HCT116 (cell line): ENCODE data around the gene SUDS3. TPM values are rescaled to one million over a fixed set of nuclear protein-coding genes. Genes with fewer than 3 reads are reported as not detected.

Source experiments
- ATAC-seq: fragments of 200-7000 bp; cut with Tn5 transposase; 2 replicates; pipeline ENCODE4 v1.9.1; 2020; ENCODE audit warnings: mild to moderate bottlenecking, moderate library complexity
- BruUV-seq: library from RNA; stranded (reverse); fragments of 400-500 nt; replicated peaks from 2 replicates; lab custom pipeline; 2021; lab: Mats Ljungman, UMichigan
- CTCF ChIA-PET: fragments of 300-600 bp; sonication (Branson Sonifier 250); formaldehyde crosslinking; loops from one replicate; lab custom pipeline; 2021; ENCODE audit warnings: antibody characterized with exemption; lab: Charles Lee
- POLR2A ChIA-PET: fragments of 300-600, 350-600 bp; sonication (Branson Sonifier 250); formaldehyde crosslinking; loops from one replicate; lab custom pipeline; 2021; ENCODE audit warnings: antibody characterized with exemption; lab: Charles Lee
- RAD21 ChIA-PET, 2 experiments: fragments of 300-600 bp; sonication (Branson Sonifier 250); formaldehyde crosslinking; loops; one replicate each; lab custom pipeline; 2023; ENCODE audit warnings: low total read pairs in 2 of 2; ENCODE audit not compliant: uncharacterized antibody in 2 of 2, unreplicated experiment in 2 of 2, low non-redundant PET in 1 of 2; lab: Charles Lee
- DNase-seq: peaks from one replicate; pipeline ENCODE4 v3.0.0-alpha.2; 2010; ENCODE audit warnings: low read depth, low spot score
- H2AFZ ChIP-seq: fragments of 200-600 bp; shearing (Covaris generic), sonication (generic); 2 replicates; pipeline ENCODE4 v1.6.1; 2017; ENCODE audit warnings: low read depth, mixed run types, mixed read lengths, antibody characterized with exemption, low read length; ENCODE audit not compliant: poor library complexity, severe bottlenecking
- H3K27ac ChIP-seq: 2 replicates; pipeline ENCODE4 v1.5.1; 2012; ENCODE audit warnings: low read depth, low read length
- H3K27me3 ChIP-seq: fragments of 200-600 bp; sonication (generic); 2 replicates; pipeline ENCODE4 v1.6.1; 2016; ENCODE audit warnings: mixed run types, low read length, mixed read lengths; ENCODE audit not compliant: insufficient read depth
- H3K36me3 ChIP-seq, 2 experiments: fragments of 200-500 bp in 1 of 2; fragments of 200-600 bp in 1 of 2; sonication (Bioruptor generic) in 1 of 2; sonication (generic) in 1 of 2; 2 replicates each; pipeline versions ENCODE4 v1.5.1 to v1.6.1; 2014 to 2016; ENCODE audit warnings: low read length in 2 of 2, inconsistent platforms in 1 of 2, mixed read lengths in 1 of 2, mixed run types in 1 of 2; ENCODE audit not compliant: insufficient read depth in 2 of 2, control insufficient read depth in 1 of 2
- H3K4me1 ChIP-seq, 2 experiments: fragments of 200-600 bp in 1 of 2; sonication (generic) in 1 of 2; 2 replicates each; pipeline versions ENCODE4 v1.5.1 to v1.6.1; 2012 to 2017; ENCODE audit warnings: low read length in 2 of 2, inconsistent platforms in 1 of 2, mild to moderate bottlenecking in 1 of 2, mixed read lengths in 1 of 2, mixed run types in 1 of 2, moderate library complexity in 1 of 2; ENCODE audit not compliant: insufficient read depth in 2 of 2, control insufficient read depth in 1 of 2
- H3K4me2 ChIP-seq: fragments of 200-600 bp; sonication (generic); 2 replicates; pipeline ENCODE4 v1.6.1; 2017; ENCODE audit warnings: mixed run types, low read length, mixed read lengths
- H3K4me3 ChIP-seq, 2 experiments: fragments of 200-600 bp in 1 of 2; sonication (generic) in 1 of 2; replicated peaks in 1 of 2; 2 replicates each; pipeline ENCODE4 v1.5.1; 2011 to 2016; ENCODE audit warnings: low read length in 2 of 2, control low read depth in 1 of 2, low read depth in 1 of 2, mild to moderate bottlenecking in 1 of 2, mixed read lengths in 1 of 2, mixed run types in 1 of 2
- H3K79me2 ChIP-seq: fragments of 200-600 bp; sonication (generic); 2 replicates; pipeline ENCODE4 v1.6.1; 2017; ENCODE audit warnings: mild to moderate bottlenecking, mixed run types, low read length, moderate library complexity, mixed read lengths; ENCODE audit not compliant: insufficient read depth
- H3K9ac ChIP-seq: fragments of 200-600 bp; sonication (generic); 2 replicates; pipeline ENCODE4 v1.6.1; 2016; ENCODE audit warnings: low read length, mixed read lengths
- H3K9me2 ChIP-seq: fragments of 200-600 bp; sonication (generic), shearing (Covaris generic); 2 replicates; pipeline ENCODE4 v1.6.1; 2017; ENCODE audit warnings: mixed run types, mild to moderate bottlenecking, moderate library complexity; ENCODE audit not compliant: insufficient read depth
- H3K9me3 ChIP-seq, 2 experiments: fragments of 200-500 bp in 1 of 2; fragments of 200-600 bp in 1 of 2; sonication (Bioruptor generic) in 1 of 2; sonication (generic) in 1 of 2; 2 replicates each; pipeline ENCODE4 v1.6.1; 2014 to 2017; ENCODE audit warnings: low read length in 2 of 2, mixed read lengths in 2 of 2, inconsistent platforms in 1 of 2, low read depth in 1 of 2, mild to moderate bottlenecking in 1 of 2, mixed run types in 1 of 2, moderate library complexity in 1 of 2; ENCODE audit not compliant: control insufficient read depth in 1 of 2, insufficient read depth in 1 of 2
- H4K20me1 ChIP-seq: fragments of 200-600 bp; sonication (generic), shearing (Covaris generic); 2 replicates; pipeline ENCODE4 v1.6.1; 2017; ENCODE audit warnings: mixed run types, mild to moderate bottlenecking, moderate library complexity; ENCODE audit not compliant: insufficient read depth
- ATF3 ChIP-seq: IDR thresholded peaks from 2 replicates; pipeline ENCODE4 v1.6.1; 2012
- CBX3 ChIP-seq: IDR thresholded peaks from 2 replicates; pipeline ENCODE4 v1.6.1; 2012; ENCODE audit warnings: low read depth
- CTCF ChIP-seq, 3 experiments: fragments of 200-600 bp in 1 of 3; sonication (generic) in 1 of 3; IDR thresholded peaks in 2 of 3; conservative IDR thresholded peaks in 1 of 3; 2 replicates each; pipeline ENCODE4 v1.5.1; 2012 to 2017; ENCODE audit warnings: low read depth in 2 of 3, low read length in 2 of 3, antibody characterized with exemption in 1 of 3, borderline replicate concordance in 1 of 3, control low read depth in 1 of 3, mild to moderate bottlenecking in 1 of 3, mixed read lengths in 1 of 3, mixed run types in 1 of 3, moderate library complexity in 1 of 3; ENCODE audit not compliant: insufficient read depth in 1 of 3
- EGR1 ChIP-seq: IDR thresholded peaks from 2 replicates; pipeline ENCODE4 v1.6.1; 2012; ENCODE audit warnings: low read depth
- ELF1 ChIP-seq: IDR thresholded peaks from 2 replicates; pipeline ENCODE4 v1.6.1; 2012; ENCODE audit warnings: low read depth, borderline replicate concordance
- EZH2phosphoT487 ChIP-seq: fragments of 200-600 bp; IDR thresholded peaks from 2 replicates; pipeline ENCODE4 v1.6.1; 2018; ENCODE audit warnings: antibody characterized with exemption, borderline replicate concordance
- JUND ChIP-seq: IDR thresholded peaks from 2 replicates; pipeline ENCODE4 v1.6.1; 2012
- POLR2A ChIP-seq: IDR thresholded peaks from 2 replicates; pipeline ENCODE4 v1.7.0; 2011; ENCODE audit warnings: borderline replicate concordance; ENCODE audit not compliant: insufficient read depth, insufficient read length; ENCODE audit errors: extremely low read depth
- REST ChIP-seq: IDR thresholded peaks from 2 replicates; pipeline ENCODE4 v1.6.1; 2012; ENCODE audit warnings: low read depth
- SIN3A ChIP-seq: IDR thresholded peaks from 2 replicates; pipeline ENCODE4 v1.6.1; 2012; ENCODE audit warnings: low read depth
- YY1 ChIP-seq: IDR thresholded peaks from 2 replicates; pipeline ENCODE4 v1.6.1; 2011; ENCODE audit warnings: low read length, low read depth, moderate library complexity, mild to moderate bottlenecking; ENCODE audit not compliant: insufficient replicate concordance; ENCODE audit errors: extremely low read depth
- ZBTB33 ChIP-seq: IDR thresholded peaks from 2 replicates; pipeline ENCODE4 v1.6.1; 2011; ENCODE audit warnings: mild to moderate bottlenecking, low read length, moderate library complexity; ENCODE audit not compliant: insufficient replicate concordance; ENCODE audit errors: extremely low read depth
- ZFX ChIP-seq: fragments of 450-650 bp; IDR thresholded peaks from 2 replicates; pipeline ENCODE4 v1.6.1; 2017
- ZNF274 ChIP-seq: fragments of 200-500 bp; sonication (Bioruptor generic); IDR thresholded peaks from 2 replicates; pipeline ENCODE4 v1.6.1; 2014; ENCODE audit warnings: mild to moderate bottlenecking, low read depth, low read length, inconsistent platforms
- intact Hi-C: fragments of 100-400 bp; cut with micrococcal nuclease; formaldehyde crosslinking; loops from 2 replicates; pipeline ENCODE4 v1.10.0; 2022
- total RNA-seq: library from RNA; stranded (reverse); gene quantifications from one replicate; pipeline ENCODE4 v1.2.1, GENCODE V29; 2021; ENCODE audit not compliant: unreplicated experiment

The SUDS3 gene
- total RNA-seq, 1 experiment from 2014 or later = 32.3 TPM

GRCh38 chr12:118429688-118430383 lies 53.5 kb downstream of the SUDS3 start:
- no peak overlapping the region for H2AFZ ChIP-seq
- no peaks in the 10 kb centered on the region for H4K20me1 ChIP-seq
- intact Hi-C loops = no loop called here
- no peak for DNase-seq
- no peaks in the 10 kb centered on the region for H3K36me3 ChIP-seq
- no peak for ATAC-seq
- ChIA-PET POLR2A (no interaction called here), RAD21 (no interaction called here), CTCF (no interaction called here)
- no peaks in the 10 kb centered on the region for H3K27me3 ChIP-seq
- H3K9me2 ChIP-seq = no peaks in the 10 kb centered on the region
- H3K9me3 ChIP-seq = no peaks in the 10 kb centered on the region
- no peak overlapping the region for H3K9ac ChIP-seq
- no peak overlapping the region for H3K27ac ChIP-seq
- H3K4me3 ChIP-seq = no peak overlapping the region
- H3K4me2 ChIP-seq = no peak overlapping the region
- H3K79me2 ChIP-seq = no peaks in the 10 kb centered on the region
- H3K4me1 ChIP-seq = no peaks in the 10 kb centered on the region
- no peak for TF ChIP-seq ATF3
- no peak for TF ChIP-seq POLR2A
- TF ChIP-seq CBX3 = no peak
- no peak for TF ChIP-seq JUND
- TF ChIP-seq ZNF274 = no peak
- no peak for TF ChIP-seq ZFX
- TF ChIP-seq YY1 = no peak
- TF ChIP-seq ELF1 = no peak
- no peak for TF ChIP-seq EGR1
- TF ChIP-seq REST = no peak
- TF ChIP-seq CTCF (IDR thresholded peaks at IDR 0.05 in 2 of 3, conservative IDR thresholded peaks at IDR 0.05 in 1 of 3; ENCODE audit: borderline replicate concordance in 1 of 3, insufficient read depth in 1 of 3, low read depth in 2 of 3, low read length in 2 of 3) = no peak
- no peak for TF ChIP-seq EZH2phosphoT487
- no peak for TF ChIP-seq ZBTB33
- no peak for TF ChIP-seq SIN3A
- TF ChIP-seq, all 23 proteins: peak for 0
- BruUV-seq = no TSS peak
